ENCODE measurements around the gene THAP4.

The THAP4 gene

GRCh38 chr2:241541564-241542277, 95.2 kb downstream of the THAP4 start:
- DNase-seq (no peak), ATAC-seq (ENCODE audit: insufficient read depth, low read depth) (no peak)
- Histone ChIP-seq H3K79me2 (ENCODE audit: insufficient read depth, low read length) (no peaks in the 10 kb centered on the region), H3K9ac (ENCODE audit: low read depth, low read length) (no peak overlapping the region), H3K9me3 (ENCODE audit: insufficient read depth, low read length, severe bottlenecking) (no peaks in the 10 kb centered on the region), H4K20me1 (ENCODE audit: insufficient read depth, low read length) (no peaks in the 10 kb centered on the region), H3K4me1 (ENCODE audit: insufficient read depth, low read length) (no peaks in the 10 kb centered on the region), H3K36me3 (ENCODE audit: insufficient read depth, low read length) (no peaks in the 10 kb centered on the region), H2AFZ (ENCODE audit: low read depth, low read length) (no peak overlapping the region), H3K4me2 (ENCODE audit: insufficient read depth, low read length) (no peak overlapping the region), H3K4me3 (ENCODE audit: low read depth in 1 of 2, low read length in 2 of 2) (no peak overlapping the region), H3K27ac (ENCODE audit: low read length) (no peak overlapping the region), H3K27me3 (ENCODE audit: insufficient read depth, low read length, poor library complexity) (peaks cover 7% of the 10 kb centered on the region)
- TF ChIP-seq EZH2 (IDR thresholded peaks at IDR 0.05; ENCODE audit: borderline replicate concordance, low read depth, low read length, severe bottlenecking) (no peak), CTCF (IDR thresholded peaks at IDR 0.05; ENCODE audit: borderline replicate concordance, extremely low read depth, low read length, poor library complexity, severe bottlenecking) (no peak)

DNA sequence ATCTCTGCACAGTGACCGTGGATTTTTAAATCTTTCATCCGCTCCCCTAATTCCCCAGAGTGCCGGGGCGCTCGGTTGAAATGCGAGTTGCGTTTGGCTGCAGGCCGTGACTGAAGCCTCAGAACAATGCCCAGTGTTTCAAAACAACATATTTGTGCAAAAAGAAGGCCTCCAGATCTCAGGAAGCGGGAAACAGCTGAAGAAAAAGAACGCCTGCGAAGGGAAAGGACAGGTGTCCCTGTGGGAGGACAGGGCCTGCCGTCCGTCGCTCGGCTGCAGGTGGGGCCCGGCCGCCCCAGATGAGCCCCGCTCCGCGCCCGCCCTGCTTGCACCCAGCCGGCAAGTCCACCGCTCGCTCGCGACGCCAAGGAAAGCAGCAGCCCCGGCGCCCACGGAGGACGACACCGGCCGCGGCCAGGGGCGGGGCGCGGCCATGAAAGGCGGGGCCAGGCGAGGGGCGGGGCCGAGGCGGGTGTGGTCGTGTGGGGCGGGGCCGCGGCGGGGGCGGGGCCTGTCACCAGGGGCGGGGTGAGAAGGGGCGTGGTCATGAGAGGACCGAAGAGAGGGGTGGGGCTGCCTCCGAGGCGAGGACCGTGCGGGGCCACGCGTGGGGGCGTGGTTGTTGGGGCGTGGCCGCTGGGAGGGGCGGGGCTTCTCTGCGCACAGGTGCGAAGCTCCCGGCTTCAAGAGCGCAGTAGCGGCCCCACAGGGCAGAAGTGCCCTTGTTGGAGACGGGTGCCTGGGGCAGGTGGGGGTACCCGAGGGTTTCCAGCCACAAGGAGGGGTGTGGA, 96.0 kb downstream of the THAP4 start:
- Histone ChIP-seq H4K20me1 (ENCODE audit: insufficient read depth, low read length) (no peaks in the 10 kb centered on the region), H3K9me3 (ENCODE audit: insufficient read depth, low read length, severe bottlenecking) (no peaks in the 10 kb centered on the region), H3K79me2 (ENCODE audit: insufficient read depth, low read length) (no peaks in the 10 kb centered on the region), H3K27me3 (ENCODE audit: insufficient read depth, low read length, poor library complexity) (peaks cover under 1% of the 10 kb centered on the region), H3K4me1 (ENCODE audit: insufficient read depth, low read length) (no peaks in the 10 kb centered on the region), H3K4me3 (ENCODE audit: low read depth in 1 of 2, low read length in 2 of 2) (no peak overlapping the region), H3K4me2 (ENCODE audit: insufficient read depth, low read length) (no peak overlapping the region), H2AFZ (ENCODE audit: low read depth, low read length) (no peak overlapping the region), H3K36me3 (ENCODE audit: insufficient read depth, low read length) (no peaks in the 10 kb centered on the region), H3K27ac (ENCODE audit: low read length) (no peak overlapping the region), H3K9ac (ENCODE audit: low read depth, low read length) (no peak overlapping the region)
- DNase-seq (no peak), ATAC-seq (ENCODE audit: insufficient read depth, low read depth) (no peak)
- TF ChIP-seq CTCF (IDR thresholded peaks at IDR 0.05; ENCODE audit: borderline replicate concordance, extremely low read depth, low read length, poor library complexity, severe bottlenecking) (no peak), EZH2 (IDR thresholded peaks at IDR 0.05; ENCODE audit: borderline replicate concordance, low read depth, low read length, severe bottlenecking) (no peak)

DNA sequence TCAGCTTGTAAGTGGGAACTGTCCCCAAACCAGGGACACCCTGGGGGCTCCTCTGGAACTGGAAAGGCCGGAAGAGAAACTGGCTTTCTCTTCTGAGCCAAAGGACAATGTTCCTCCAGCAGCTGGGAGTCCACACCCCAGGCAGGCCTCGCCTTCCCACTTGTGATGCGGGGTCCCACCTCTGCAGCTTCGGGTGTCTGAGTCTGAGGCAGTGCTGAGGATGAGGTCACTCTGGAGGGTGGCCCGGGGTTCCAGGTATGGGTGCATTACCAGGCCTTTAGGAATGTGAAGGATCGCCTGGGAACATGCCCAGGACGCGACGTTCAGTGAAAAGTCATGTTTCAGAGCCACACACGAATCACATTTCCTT, 96.6 kb downstream of the THAP4 start:
- H3K4me2 ChIP-seq (ENCODE audit: insufficient read depth, low read length): no peak overlapping the region
- no peaks in the 10 kb centered on the region for H3K9me3 ChIP-seq (ENCODE audit: insufficient read depth, low read length, severe bottlenecking)
- H3K27ac ChIP-seq (ENCODE audit: low read length): no peak overlapping the region
- TF ChIP-seq CTCF (IDR thresholded peaks at IDR 0.05; ENCODE audit: borderline replicate concordance, extremely low read depth, low read length, poor library complexity, severe bottlenecking): no peak
- no peak for TF ChIP-seq EZH2 (IDR thresholded peaks at IDR 0.05; ENCODE audit: borderline replicate concordance, low read depth, low read length, severe bottlenecking)
- H3K27me3 ChIP-seq (ENCODE audit: insufficient read depth, low read length, poor library complexity): no peaks in the 10 kb centered on the region
- no peak overlapping the region for H3K9ac ChIP-seq (ENCODE audit: low read depth, low read length)
- no peak for ATAC-seq (ENCODE audit: insufficient read depth, low read depth)
- no peaks in the 10 kb centered on the region for H3K79me2 ChIP-seq (ENCODE audit: insufficient read depth, low read length)
- no peak for DNase-seq
- no peak overlapping the region for H2AFZ ChIP-seq (ENCODE audit: low read depth, low read length)
- H3K4me3 ChIP-seq (ENCODE audit: low read depth in 1 of 2, low read length in 2 of 2): no peak overlapping the region
- no peaks in the 10 kb centered on the region for H3K4me1 ChIP-seq (ENCODE audit: insufficient read depth, low read length)
- H4K20me1 ChIP-seq (ENCODE audit: insufficient read depth, low read length): no peaks in the 10 kb centered on the region
- no peaks in the 10 kb centered on the region for H3K36me3 ChIP-seq (ENCODE audit: insufficient read depth, low read length)

All from DND-41 (cell line).